Calu3 (cell line): ENCODE measurements around the gene SETBP1. TPM values are rescaled to one million over a fixed set of nuclear protein-coding genes. Genes with fewer than 3 reads are reported as not detected.

ENCODE experiments used
- BruUV-seq: library from RNA; stranded (reverse); fragments of 400-500 nt; replicated peaks from 2 replicates; lab custom pipeline; 2021; lab: Mats Ljungman, UMichigan
- CTCF ChIA-PET: fragments of 300-600 bp; sonication (Branson Sonifier 250); formaldehyde crosslinking; loops from one replicate; lab custom pipeline; 2022; ENCODE audit warnings: antibody characterized with exemption; lab: Charles Lee
- DNase-seq: peaks from one replicate; pipeline ENCODE4 v3.0.0; 2022
- H3K27ac Mint-ChIP-seq: one replicate; pipeline ENCODE4 v1.8.0; 2022; ENCODE audit warnings: mixed read lengths; ENCODE audit not compliant: unreplicated experiment
- H3K27me3 Mint-ChIP-seq: one replicate; pipeline ENCODE4 v1.8.0; 2022; ENCODE audit warnings: mixed read lengths; ENCODE audit not compliant: unreplicated experiment
- H3K36me3 Mint-ChIP-seq: one replicate; pipeline ENCODE4 v1.8.0; 2022; ENCODE audit warnings: mild to moderate bottlenecking, moderate library complexity, mixed read lengths; ENCODE audit not compliant: insufficient read depth, unreplicated experiment
- H3K4me1 Mint-ChIP-seq: one replicate; pipeline ENCODE4 v1.8.0; 2022; ENCODE audit warnings: mild to moderate bottlenecking, low read depth, mixed read lengths; ENCODE audit not compliant: unreplicated experiment
- H3K4me3 Mint-ChIP-seq: one replicate; pipeline ENCODE4 v1.8.0; 2022; ENCODE audit warnings: mild to moderate bottlenecking, low read depth, moderate library complexity, mixed read lengths; ENCODE audit not compliant: unreplicated experiment
- H3K9me3 Mint-ChIP-seq: one replicate; pipeline ENCODE4 v1.8.0; 2022; ENCODE audit warnings: low read depth, mixed read lengths; ENCODE audit not compliant: unreplicated experiment
- intact Hi-C: fragments of 100-400 bp; cut with micrococcal nuclease; formaldehyde crosslinking; loops from one replicate; pipeline ENCODE4 v1.10.0; 2022; ENCODE audit not compliant: unreplicated experiment
- microRNA-seq: library from miRNA; unstranded; fragments of <30 nt; microRNA quantifications from one replicate; pipeline ENCODE4 v1.2.0, GENCODE V29; 2022
- total RNA-seq: library from RNA; stranded (reverse); gene quantifications from 2 replicates; pipeline ENCODE4 v1.2.3, GENCODE V29; 2022
- TF ChIP-seq, protein P1 (sequence below): fragments of 200-600 bp; IDR thresholded peaks from one replicate; pipeline ENCODE4 v1.8.0; 2022; ENCODE audit warnings: antibody characterized with exemption; ENCODE audit not compliant: unreplicated experiment

SETBP1 gene
- total RNA-seq, 1 experiment from 2014 or later, result 6.0 TPM

- DNase-seq, result no peak
- CTCF ChIA-PET, result no interaction called here
- peaks cover 44% of the 10 kb centered on the region for H3K27me3 Mint-ChIP-seq
Observed at GRCh38 chr18:45111502-45111848, 430.8 kb downstream of the SETBP1 start.

GRCh38 chr18:45112682-45113081 is 432.0 kb downstream of the SETBP1 start:
- no peak for DNase-seq

More at GRCh38 chr18:45111502-45111848, 430.8 kb downstream of the SETBP1 start:
- no peak overlapping the region for H3K4me3 Mint-ChIP-seq
- BruUV-seq, result no TSS peak
- H3K27ac Mint-ChIP-seq, result no peak overlapping the region
- H3K36me3 Mint-ChIP-seq, result no peaks in the 10 kb centered on the region
- no peaks in the 10 kb centered on the region for H3K4me1 Mint-ChIP-seq
- TF ChIP-seq, protein P1, sequence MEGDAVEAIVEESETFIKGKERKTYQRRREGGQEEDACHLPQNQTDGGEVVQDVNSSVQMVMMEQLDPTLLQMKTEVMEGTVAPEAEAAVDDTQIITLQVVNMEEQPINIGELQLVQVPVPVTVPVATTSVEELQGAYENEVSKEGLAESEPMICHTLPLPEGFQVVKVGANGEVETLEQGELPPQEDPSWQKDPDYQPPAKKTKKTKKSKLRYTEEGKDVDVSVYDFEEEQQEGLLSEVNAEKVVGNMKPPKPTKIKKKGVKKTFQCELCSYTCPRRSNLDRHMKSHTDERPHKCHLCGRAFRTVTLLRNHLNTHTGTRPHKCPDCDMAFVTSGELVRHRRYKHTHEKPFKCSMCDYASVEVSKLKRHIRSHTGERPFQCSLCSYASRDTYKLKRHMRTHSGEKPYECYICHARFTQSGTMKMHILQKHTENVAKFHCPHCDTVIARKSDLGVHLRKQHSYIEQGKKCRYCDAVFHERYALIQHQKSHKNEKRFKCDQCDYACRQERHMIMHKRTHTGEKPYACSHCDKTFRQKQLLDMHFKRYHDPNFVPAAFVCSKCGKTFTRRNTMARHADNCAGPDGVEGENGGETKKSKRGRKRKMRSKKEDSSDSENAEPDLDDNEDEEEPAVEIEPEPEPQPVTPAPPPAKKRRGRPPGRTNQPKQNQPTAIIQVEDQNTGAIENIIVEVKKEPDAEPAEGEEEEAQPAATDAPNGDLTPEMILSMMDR, result no peak
- peaks cover 2% of the 10 kb centered on the region for H3K9me3 Mint-ChIP-seq
- intact Hi-C loops, result no loop called here

GRCh38 chr18:45116116-45116515 is 435.4 kb downstream of the SETBP1 start:
- no peak overlapping the region for H3K4me3 Mint-ChIP-seq
- peaks cover 2% of the 10 kb centered on the region for H3K9me3 Mint-ChIP-seq
- intact Hi-C loops, result no loop called here
- H3K27ac Mint-ChIP-seq, result no peak overlapping the region
- BruUV-seq, result no TSS peak
- no peak for DNase-seq
- TF ChIP-seq, protein P1, result no peak
- H3K27me3 Mint-ChIP-seq, result peaks cover 44% of the 10 kb centered on the region
- no peaks in the 10 kb centered on the region for H3K36me3 Mint-ChIP-seq
- CTCF ChIA-PET, result no interaction called here
- H3K4me1 Mint-ChIP-seq, result no peaks in the 10 kb centered on the region

More at GRCh38 chr18:45112682-45113081, 432.0 kb downstream of the SETBP1 start:
- H3K27me3 Mint-ChIP-seq, result peaks cover 44% of the 10 kb centered on the region
- no TSS peak for BruUV-seq
- no peak overlapping the region for H3K4me3 Mint-ChIP-seq
- CTCF ChIA-PET, result no interaction called here
- TF ChIP-seq, protein P1, result no peak
- H3K9me3 Mint-ChIP-seq, result peaks cover 2% of the 10 kb centered on the region
- no peaks in the 10 kb centered on the region for H3K36me3 Mint-ChIP-seq
- H3K27ac Mint-ChIP-seq, result no peak overlapping the region
- intact Hi-C loops, result no loop called here
- H3K4me1 Mint-ChIP-seq, result no peaks in the 10 kb centered on the region

Small RNA genes lying within 50 kb of the gene (microRNA-seq; reads per million reads assigned to microRNA genes)
- gene MIR4319, result not detected
